CD14-positive monocyte (primary cell): Measurements from ENCODE around the gene SEPTIN3. TPM values are rescaled to one million over a fixed set of nuclear protein-coding genes. Genes with fewer than 3 reads are reported as not detected.

Experiments used
- DNase-seq, 3 donors: peaks; one replicate each; pipeline ENCODE4 v3.0.0-alpha.2; 2011 to 2022
- H2AFZ ChIP-seq: 2 replicates; pipeline ENCODE4 v1.6.0; 2012; ENCODE audit warnings: mild to moderate bottlenecking, low read depth, low read length, inconsistent platforms; ENCODE audit not compliant: insufficient read depth, poor library complexity, severe bottlenecking
- H3K27ac ChIP-seq, 2 donors: 1 replicate in 1 of 2; 2 replicates in 1 of 2; pipeline ENCODE4 v1.5.1; 2012 to 2013; ENCODE audit warnings: low read length in 2 of 2, control low read depth in 1 of 2, inconsistent platforms in 1 of 2, low read depth in 1 of 2, mild to moderate bottlenecking in 1 of 2
- H3K27me3 ChIP-seq, 2 donors: one replicate each; pipeline versions ENCODE4 v1.6.0 to v1.6.1; 2011 to 2013; ENCODE audit warnings: low read length in 2 of 2; ENCODE audit not compliant: control insufficient read depth in 2 of 2, insufficient read depth in 2 of 2
- H3K36me3 ChIP-seq, 2 donors: replicated peaks in 1 of 2; 1 replicate in 1 of 2; 2 replicates in 1 of 2; pipeline versions ENCODE4 v1.5.1 to v1.6.1; 2012 to 2013; ENCODE audit warnings: low read length in 2 of 2, control low read depth in 1 of 2, inconsistent platforms in 1 of 2, mild to moderate bottlenecking in 1 of 2; ENCODE audit not compliant: insufficient read depth in 2 of 2, control insufficient read depth in 1 of 2
- H3K4me1 ChIP-seq, 2 donors: 1 replicate in 1 of 2; 2 replicates in 1 of 2; pipeline versions ENCODE4 v1.5.1 to v1.6.1; 2012 to 2013; ENCODE audit warnings: low read length in 2 of 2, control low read depth in 1 of 2, inconsistent platforms in 1 of 2, mild to moderate bottlenecking in 1 of 2, moderate library complexity in 1 of 2; ENCODE audit not compliant: insufficient read depth in 2 of 2, control insufficient read depth in 1 of 2
- H3K4me2 ChIP-seq: replicated peaks from 2 replicates; pipeline ENCODE3; 2012; ENCODE audit warnings: low read length, moderate library complexity, mild to moderate bottlenecking; ENCODE audit not compliant: poor library complexity, severe bottlenecking; ENCODE audit errors: extremely low read depth
- H3K4me3 ChIP-seq, 3 experiments: fragments of 200-600 bp in 1 of 3; sonication (generic) in 1 of 3; replicated peaks in 1 of 3; 1 replicate in 2 of 3; 2 replicates in 1 of 3; pipeline ENCODE4 v1.5.1; 2011 to 2013; ENCODE audit warnings: low read length in 3 of 3, mild to moderate bottlenecking in 3 of 3, control low read depth in 2 of 3, low read depth in 2 of 3, inconsistent platforms in 1 of 3, moderate library complexity in 1 of 3
- H3K79me2 ChIP-seq: 2 replicates; pipeline ENCODE4 v1.6.0; 2012; ENCODE audit warnings: mild to moderate bottlenecking, control low read depth, inconsistent platforms, low read length, moderate library complexity; ENCODE audit not compliant: insufficient read depth
- H3K9ac ChIP-seq: 2 replicates; pipeline ENCODE4 v1.6.0; 2017; ENCODE audit warnings: low read length, mild to moderate bottlenecking; ENCODE audit not compliant: insufficient read depth, poor library complexity, severe bottlenecking
- H3K9me3 ChIP-seq, 2 donors: replicated peaks in 1 of 2; 1 replicate in 1 of 2; 2 replicates in 1 of 2; pipeline versions ENCODE4 v1.5.1 to v1.6.1; 2012 to 2013; ENCODE audit warnings: low read length in 2 of 2, control low read depth in 1 of 2; ENCODE audit not compliant: control insufficient read depth in 1 of 2, insufficient read depth in 1 of 2
- H4K20me1 ChIP-seq: 2 replicates; pipeline ENCODE4 v1.6.0; 2012; ENCODE audit warnings: mild to moderate bottlenecking, low read length, control low read depth, moderate library complexity; ENCODE audit not compliant: insufficient read depth
- H3K27ac Mint-ChIP-seq, 7 donors: one replicate each; pipeline ENCODE4 v1.8.0; 2020; ENCODE audit warnings: mild to moderate bottlenecking in 7 of 7, mixed read lengths in 7 of 7, moderate library complexity in 6 of 7, inconsistent platforms in 2 of 7
- H3K27me3 Mint-ChIP-seq, 3 donors: one replicate each; pipeline ENCODE4 v1.8.0; 2021 to 2022; ENCODE audit warnings: low read depth in 3 of 3, mild to moderate bottlenecking in 3 of 3, mixed read lengths in 3 of 3, moderate library complexity in 3 of 3, inconsistent platforms in 1 of 3
- H3K36me3 Mint-ChIP-seq, 2 donors: one replicate each; pipeline ENCODE4 v1.8.0; 2020; ENCODE audit warnings: mixed read lengths in 2 of 2, inconsistent platforms in 1 of 2, mild to moderate bottlenecking in 1 of 2
- H3K4me1 Mint-ChIP-seq: one replicate; pipeline ENCODE4 v1.8.0; 2020; ENCODE audit warnings: mild to moderate bottlenecking, mixed read lengths
- H3K4me3 Mint-ChIP-seq, 2 donors: one replicate each; pipeline ENCODE4 v1.8.0; 2020; ENCODE audit warnings: mild to moderate bottlenecking in 2 of 2, mixed read lengths in 2 of 2, moderate library complexity in 1 of 2
- H3K9me3 Mint-ChIP-seq, 7 donors: one replicate each; pipeline ENCODE4 v1.8.0; 2020 to 2022; ENCODE audit warnings: mixed read lengths in 7 of 7, mild to moderate bottlenecking in 6 of 7, moderate library complexity in 6 of 7, inconsistent platforms in 2 of 7
- WGBS: methylation state at CpG from one replicate; pipeline ENCODE4 v1.1.5; 2013; ENCODE audit warnings: missing lambda C conversion rate; ENCODE audit not compliant: insufficient coverage; 5-methylcytosine and 5-hydroxymethylcytosine counted together
- intact Hi-C, 2 donors: fragments of 100-400 bp; cut with micrococcal nuclease; formaldehyde crosslinking; loops; one replicate each; pipeline versions ENCODE4 v1.15.0 to v1.15.1; 2023
- polyA plus RNA-seq, 3 donors: library from polyadenylated mRNA; depleted of rRNA in 1 of 3; unstranded in 2 of 3; stranded (reverse) in 1 of 3; fragments of 300-500 nt in 2 of 3; fragments of >200 nt in 1 of 3; fragmentation: Illumina TruSeq in 2 of 3; gene quantifications; 1 replicate in 2 of 3; 2 replicates in 1 of 3; pipeline ENCODE4 v1.2.3, GENCODE V29; 2012 to 2021
- TF ChIP-seq, protein P1 (sequence below): fragments of 200-600 bp; IDR thresholded peaks from one replicate; pipeline ENCODE4 v1.8.0; 2022; ENCODE audit warnings: antibody characterized with exemption, mild to moderate bottlenecking

Gene SEPTIN3
- polyA plus RNA-seq, 3 donors = 0.06 to 0.20 TPM; not detected in 1

DNA sequence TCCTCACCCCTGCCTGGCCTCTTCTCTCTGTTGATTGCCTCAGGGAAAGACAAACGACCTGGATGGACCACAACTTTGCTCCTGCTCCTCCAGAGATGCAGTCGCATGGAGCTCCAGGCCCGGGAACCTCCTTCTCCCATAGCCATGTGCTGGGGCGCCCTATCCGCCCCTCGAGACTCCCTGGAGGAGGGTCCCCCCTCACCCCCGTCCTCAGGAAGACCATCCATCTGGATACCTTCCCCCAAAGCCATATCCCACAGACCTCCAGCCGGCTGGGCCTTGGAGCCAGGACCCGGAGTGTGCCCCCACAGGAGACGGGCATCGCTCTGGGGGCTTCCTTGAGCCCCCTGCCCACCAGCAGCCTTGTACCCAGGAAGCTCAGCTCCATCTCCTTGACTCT lies 2.2 kb downstream of the SEPTIN3 start:
- H3K36me3 Mint-ChIP-seq = no peaks in the 10 kb centered on the region
- peaks cover 16 to 20% of the 10 kb centered on the region in 2 donors for H3K27me3 ChIP-seq
- 87% methylated on average over 8 of the region's 11 CpGs for WGBS
- intact Hi-C loops = no loop called here
- peaks cover 0 to 6% (median 2%) of the 10 kb centered on the region in 7 donors for H3K9me3 Mint-ChIP-seq
- no peak overlapping the region for H3K4me3 ChIP-seq
- H3K27me3 Mint-ChIP-seq = peaks cover 36 to 40% (median 37%) of the 10 kb centered on the region in 3 donors
- no peak overlapping the region for H3K27ac Mint-ChIP-seq
- H3K9ac ChIP-seq = no peak overlapping the region
- no peak overlapping the region for H3K4me3 Mint-ChIP-seq
- H3K4me1 Mint-ChIP-seq = peaks cover 5% of the 10 kb centered on the region
- H3K4me1 ChIP-seq = peaks cover 3 to 5% of the 10 kb centered on the region in 2 donors
- TF ChIP-seq, protein P1, sequence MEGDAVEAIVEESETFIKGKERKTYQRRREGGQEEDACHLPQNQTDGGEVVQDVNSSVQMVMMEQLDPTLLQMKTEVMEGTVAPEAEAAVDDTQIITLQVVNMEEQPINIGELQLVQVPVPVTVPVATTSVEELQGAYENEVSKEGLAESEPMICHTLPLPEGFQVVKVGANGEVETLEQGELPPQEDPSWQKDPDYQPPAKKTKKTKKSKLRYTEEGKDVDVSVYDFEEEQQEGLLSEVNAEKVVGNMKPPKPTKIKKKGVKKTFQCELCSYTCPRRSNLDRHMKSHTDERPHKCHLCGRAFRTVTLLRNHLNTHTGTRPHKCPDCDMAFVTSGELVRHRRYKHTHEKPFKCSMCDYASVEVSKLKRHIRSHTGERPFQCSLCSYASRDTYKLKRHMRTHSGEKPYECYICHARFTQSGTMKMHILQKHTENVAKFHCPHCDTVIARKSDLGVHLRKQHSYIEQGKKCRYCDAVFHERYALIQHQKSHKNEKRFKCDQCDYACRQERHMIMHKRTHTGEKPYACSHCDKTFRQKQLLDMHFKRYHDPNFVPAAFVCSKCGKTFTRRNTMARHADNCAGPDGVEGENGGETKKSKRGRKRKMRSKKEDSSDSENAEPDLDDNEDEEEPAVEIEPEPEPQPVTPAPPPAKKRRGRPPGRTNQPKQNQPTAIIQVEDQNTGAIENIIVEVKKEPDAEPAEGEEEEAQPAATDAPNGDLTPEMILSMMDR = no peak
- no peak overlapping the region for H2AFZ ChIP-seq
- H3K4me2 ChIP-seq = no peak overlapping the region
- peaks cover 0 to 4% of the 10 kb centered on the region in 2 donors for H3K9me3 ChIP-seq
- no peak for DNase-seq
- no peaks in the 10 kb centered on the region for H4K20me1 ChIP-seq
- H3K27ac ChIP-seq = no peak overlapping the region
- H3K36me3 ChIP-seq = no peaks in the 10 kb centered on the region
- H3K79me2 ChIP-seq = no peaks in the 10 kb centered on the region

GRCh38 chr22:41974691-41975290 lies 5.5 kb downstream of the SEPTIN3 start:
- no peaks in the 10 kb centered on the region for H3K79me2 ChIP-seq
- peaks cover 0 to 12% of the 10 kb centered on the region in 2 donors for H3K9me3 ChIP-seq
- peaks cover 27 to 37% of the 10 kb centered on the region in 2 donors for H3K27me3 ChIP-seq
- Mint-ChIP-seq H3K4me1 (peaks cover 11% of the 10 kb centered on the region), H3K9me3 (peaks cover 0 to 11% (median 2%) of the 10 kb centered on the region in 7 donors), H3K4me3 (peak overlapping the region in 1 of 2 donors; percentile 51), H3K36me3 (no peaks in the 10 kb centered on the region), H3K27ac (no peak overlapping the region), H3K27me3 (peaks cover 56 to 67% (median 61%) of the 10 kb centered on the region in 3 donors)
- no peak overlapping the region for H3K4me2 ChIP-seq
- TF ChIP-seq, protein P1 = no peak
- H2AFZ ChIP-seq = no peak overlapping the region
- no peaks in the 10 kb centered on the region for H3K36me3 ChIP-seq
- peaks cover 7 to 11% of the 10 kb centered on the region in 2 donors for H3K4me1 ChIP-seq
- intact Hi-C loops = no loop called here
- H3K9ac ChIP-seq = no peak overlapping the region
- no peak for DNase-seq
- H3K27ac ChIP-seq = no peak overlapping the region
- H3K4me3 ChIP-seq = no peak overlapping the region
- WGBS = 80% methylated on average over 1 of the region's 10 CpGs
- H4K20me1 ChIP-seq = no peaks in the 10 kb centered on the region
